ENCODE measurements around the gene TET3. TPM values are rescaled to one million over a fixed set of nuclear protein-coding genes. Genes with fewer than 3 reads are reported as not detected.

Gene TET3
- polyA plus RNA-seq, 2 donors = 4.5 to 6.7 TPM

DNA sequence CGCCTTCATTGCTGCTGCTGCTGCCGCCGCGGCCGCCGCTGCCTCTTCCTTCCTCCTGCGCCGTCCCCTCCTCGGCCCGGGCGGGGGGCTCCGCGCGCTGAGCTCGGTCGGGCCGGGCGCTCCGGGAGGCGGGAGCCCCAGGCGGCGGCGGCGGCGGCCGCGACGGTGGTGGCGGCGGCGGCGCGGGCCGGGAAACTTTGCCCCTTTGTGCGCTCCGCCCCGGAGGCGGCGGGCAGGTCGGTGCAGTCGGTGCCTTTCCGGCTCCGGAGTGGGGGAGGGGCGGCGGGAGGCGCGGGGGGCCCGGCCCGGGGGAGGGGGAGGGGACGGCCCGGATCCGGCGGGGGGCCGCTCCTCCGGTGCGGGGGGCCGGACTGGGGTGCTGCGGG is 205 bp downstream of the TET3 start:
- Histone ChIP-seq H3K9me3 (ENCODE audit: control insufficient read depth in 2 of 2, insufficient read depth in 1 of 2, low read depth in 1 of 2, low read length in 1 of 2) (no peaks in the 10 kb centered on the region), H3K4me1 (ENCODE audit: control insufficient read depth in 2 of 2, insufficient read depth in 2 of 2, low read length in 1 of 2) (peaks cover 20 to 33% of the 10 kb centered on the region in 2 donors), H3K27ac (ENCODE audit: low read depth in 2 of 2, low read length in 1 of 2) (peak overlapping the region; percentile 87 to 97), H3K36me3 (ENCODE audit: control insufficient read depth in 2 of 2, insufficient read depth in 2 of 2, low read length in 1 of 2) (no peaks in the 10 kb centered on the region), H3K27me3 (ENCODE audit: control insufficient read depth in 1 of 2, insufficient read depth in 2 of 2, low read length in 2 of 2) (no peaks in the 10 kb centered on the region), H3K4me3 (ENCODE audit: low read depth in 1 of 2, low read length in 2 of 2) (peak overlapping the region; percentile 71 to 90)
- WGBS, 2 donors = 0 to 1% methylated on average over 7 to 53 of the region's 58 CpGs

DNA sequence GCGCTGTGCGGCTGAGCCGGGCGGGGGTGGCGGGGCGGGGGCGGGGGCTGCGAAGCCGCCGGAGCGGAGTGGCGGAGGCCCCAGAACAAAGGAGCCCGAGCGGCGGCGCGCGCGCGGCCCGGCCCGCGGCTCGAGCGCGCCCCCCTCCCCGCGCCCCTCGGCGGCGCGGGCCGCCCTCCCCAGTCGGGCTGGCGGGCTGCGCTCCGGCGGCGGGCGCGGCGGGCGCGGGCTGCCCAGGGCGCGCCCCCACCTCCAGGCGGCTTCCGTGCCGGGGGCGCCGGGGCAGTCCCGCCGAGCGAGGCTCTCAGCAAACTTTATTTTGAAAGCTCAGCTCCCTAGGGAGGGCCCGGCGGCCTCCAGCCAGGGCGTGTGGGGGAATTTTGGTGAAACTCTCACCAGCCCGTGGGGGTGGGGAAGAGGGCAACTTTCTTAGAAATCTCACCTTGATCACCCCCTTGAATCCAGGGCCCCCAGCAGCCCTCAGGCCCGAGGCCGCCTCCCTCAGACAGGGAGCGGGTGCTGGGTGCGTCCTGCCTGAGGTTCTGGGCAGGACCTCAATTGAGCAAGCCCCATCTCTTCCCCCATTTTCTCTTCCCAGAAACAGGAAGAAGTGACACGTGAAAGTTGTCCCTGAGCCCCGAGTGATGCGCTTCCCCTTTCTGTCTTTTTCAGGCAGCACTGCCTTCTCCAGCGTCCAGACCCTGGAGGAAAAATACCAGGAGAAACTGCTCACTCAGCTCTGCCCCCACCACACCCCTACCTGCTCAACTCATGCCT is 786 bp downstream of the TET3 start:
- Histone ChIP-seq H3K27me3 (ENCODE audit: control insufficient read depth in 1 of 2, insufficient read depth in 2 of 2, low read length in 2 of 2) (no peaks in the 10 kb centered on the region), H3K9me3 (ENCODE audit: control insufficient read depth in 2 of 2, insufficient read depth in 1 of 2, low read depth in 1 of 2, low read length in 1 of 2) (no peaks in the 10 kb centered on the region), H3K4me1 (ENCODE audit: control insufficient read depth in 2 of 2, insufficient read depth in 2 of 2, low read length in 1 of 2) (peaks cover 20 to 35% of the 10 kb centered on the region in 2 donors), H3K36me3 (ENCODE audit: control insufficient read depth in 2 of 2, insufficient read depth in 2 of 2, low read length in 1 of 2) (peaks cover 0 to 4% of the 10 kb centered on the region in 2 donors), H3K4me3 (ENCODE audit: low read depth in 1 of 2, low read length in 2 of 2) (peak overlapping the region; percentile 55 to 90), H3K27ac (ENCODE audit: low read depth in 2 of 2, low read length in 1 of 2) (peak overlapping the region; percentile 87 to 97)
- WGBS, 2 donors = 2 to 5% methylated on average over 22 to 66 of the region's 66 CpGs

DNA sequence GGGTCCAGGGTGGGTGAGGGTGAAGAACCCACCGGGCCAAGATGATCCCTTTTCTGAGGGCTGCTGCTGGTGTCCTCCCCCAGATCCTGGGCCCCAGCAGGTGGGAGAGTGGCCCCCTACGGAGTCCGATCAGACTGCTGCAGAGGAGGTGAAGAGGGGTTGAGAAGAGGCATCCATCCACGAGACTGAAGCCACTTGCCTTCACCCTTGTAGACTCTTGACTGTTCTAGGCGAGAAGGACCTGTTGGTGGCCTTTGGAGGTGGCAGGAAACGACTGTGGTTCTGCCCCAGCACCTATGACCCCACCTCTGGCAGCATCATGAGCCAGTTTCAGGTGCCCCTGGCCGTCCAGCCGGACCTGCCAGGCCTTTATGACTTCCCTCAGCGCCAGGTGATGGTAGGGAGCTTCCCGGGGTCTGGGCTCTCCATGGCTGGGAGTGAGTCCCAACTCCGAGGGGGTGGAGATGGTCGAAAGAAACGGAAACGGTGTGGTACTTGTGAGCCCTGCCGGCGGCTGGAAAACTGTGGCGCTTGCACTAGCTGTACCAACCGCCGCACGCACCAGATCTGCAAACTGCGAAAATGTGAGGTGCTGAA is 1.5 kb downstream of the TET3 start:
- Histone ChIP-seq H3K4me3 (ENCODE audit: low read depth in 1 of 2, low read length in 2 of 2) (peak overlapping the region; percentile 55 to 90), H3K27ac (ENCODE audit: low read depth in 2 of 2, low read length in 1 of 2) (peak overlapping the region; percentile 87 to 97), H3K27me3 (ENCODE audit: control insufficient read depth in 1 of 2, insufficient read depth in 2 of 2, low read length in 2 of 2) (no peaks in the 10 kb centered on the region), H3K36me3 (ENCODE audit: control insufficient read depth in 2 of 2, insufficient read depth in 2 of 2, low read length in 1 of 2) (peaks cover 0 to 4% of the 10 kb centered on the region in 2 donors), H3K4me1 (ENCODE audit: control insufficient read depth in 2 of 2, insufficient read depth in 2 of 2, low read length in 1 of 2) (peaks cover 20 to 35% of the 10 kb centered on the region in 2 donors), H3K9me3 (ENCODE audit: control insufficient read depth in 2 of 2, insufficient read depth in 1 of 2, low read depth in 1 of 2, low read length in 1 of 2) (no peaks in the 10 kb centered on the region)
- 76 to 81% methylated on average over 21 of the region's 21 CpGs for WGBS, 2 donors

DNA sequence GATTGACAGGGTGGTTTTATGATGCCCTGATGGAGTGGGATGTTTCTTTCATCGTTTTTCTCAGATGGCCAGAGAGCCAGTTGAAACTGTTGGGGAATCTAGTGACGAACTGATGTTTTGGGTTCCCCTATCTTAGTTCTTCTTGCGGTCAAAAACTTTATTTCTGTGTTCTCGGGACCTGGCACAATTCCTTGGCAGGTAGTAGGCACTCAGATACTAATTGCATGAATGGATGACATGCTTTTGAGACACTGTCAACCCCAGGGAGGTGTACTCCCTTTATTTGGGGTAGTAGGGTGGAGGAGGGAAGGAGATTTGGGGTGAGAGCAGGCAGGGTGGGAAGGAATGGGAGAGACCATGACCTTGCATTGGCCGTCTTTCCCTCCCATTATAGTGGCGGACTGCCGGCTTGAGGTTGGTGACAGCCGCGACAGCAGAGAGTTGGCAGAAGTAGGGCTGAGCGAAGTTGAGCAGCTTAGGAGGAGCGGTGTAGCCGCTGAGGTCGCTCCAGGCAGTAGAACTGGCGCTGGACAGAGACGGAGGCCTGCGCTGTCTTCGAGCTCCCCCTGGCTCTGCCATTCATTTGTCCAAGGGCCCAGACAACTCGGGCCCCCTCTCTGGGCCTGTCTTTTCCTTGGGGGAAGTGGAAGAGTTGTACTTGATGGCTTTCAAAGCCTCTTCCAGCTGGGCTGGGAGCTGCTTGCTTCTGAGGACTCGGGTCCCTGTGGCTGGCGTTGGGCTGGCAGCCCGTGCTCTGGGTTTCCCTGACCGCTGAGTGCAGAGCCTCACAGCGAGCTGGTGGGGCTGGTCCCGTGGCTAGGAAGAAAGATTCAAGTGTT is 2.6 kb downstream of the TET3 start:
- Histone ChIP-seq H3K9me3 (ENCODE audit: control insufficient read depth in 2 of 2, insufficient read depth in 1 of 2, low read depth in 1 of 2, low read length in 1 of 2) (no peaks in the 10 kb centered on the region), H3K27me3 (ENCODE audit: control insufficient read depth in 1 of 2, insufficient read depth in 2 of 2, low read length in 2 of 2) (no peaks in the 10 kb centered on the region), H3K36me3 (ENCODE audit: control insufficient read depth in 2 of 2, insufficient read depth in 2 of 2, low read length in 1 of 2) (peaks cover 0 to 4% of the 10 kb centered on the region in 2 donors), H3K4me1 (ENCODE audit: control insufficient read depth in 2 of 2, insufficient read depth in 2 of 2, low read length in 1 of 2) (peaks cover 15 to 34% of the 10 kb centered on the region in 2 donors), H3K27ac (ENCODE audit: low read depth in 2 of 2, low read length in 1 of 2) (peak overlapping the region; percentile 40 to 72), H3K4me3 (ENCODE audit: low read depth in 1 of 2, low read length in 2 of 2) (peak overlapping the region; percentile 41 to 90)
- WGBS, 2 donors = 33 to 34% methylated on average over 24 of the region's 24 CpGs

DNA sequence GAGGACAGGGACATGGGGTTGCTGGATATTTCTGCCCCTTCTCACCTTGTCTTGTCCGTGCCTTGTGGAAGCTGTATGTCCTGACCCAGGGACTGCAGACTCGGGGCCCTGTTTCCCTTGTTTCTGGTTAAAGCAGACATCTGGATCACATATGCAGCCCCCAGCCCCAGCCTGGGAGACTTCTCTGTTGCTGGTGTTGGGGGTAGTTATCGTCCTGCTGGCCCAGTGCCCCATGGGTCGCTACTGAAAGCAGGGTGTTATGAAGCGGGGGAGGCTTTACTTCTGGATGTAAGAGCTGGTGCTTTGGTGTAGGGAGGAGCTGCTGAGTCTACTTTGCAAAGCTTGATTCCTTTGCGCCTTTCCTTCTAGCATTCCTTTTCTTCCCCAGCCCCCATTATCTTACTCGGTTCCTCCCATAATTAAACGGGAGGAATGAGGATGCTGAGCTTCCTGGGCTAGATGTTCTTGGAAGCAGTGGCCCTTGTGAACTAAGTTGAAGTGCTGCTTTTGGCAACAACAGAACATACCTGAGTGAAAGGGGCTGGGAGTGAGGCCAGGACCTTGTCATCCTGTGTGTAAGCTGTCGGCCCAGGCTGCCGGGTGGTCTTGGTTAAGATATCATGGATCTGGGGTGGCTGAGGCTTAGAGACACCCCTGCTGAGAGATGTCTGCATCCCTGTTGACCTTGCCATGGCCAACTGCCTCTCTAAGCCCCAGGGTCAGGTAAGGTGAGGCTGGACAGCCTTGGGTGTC is 3.4 kb downstream of the TET3 start:
- H3K27me3 ChIP-seq (ENCODE audit: control insufficient read depth in 1 of 2, insufficient read depth in 2 of 2, low read length in 2 of 2) = no peaks in the 10 kb centered on the region
- H3K27ac ChIP-seq (ENCODE audit: low read depth in 2 of 2, low read length in 1 of 2) = peak overlapping the region in 1 of 2 donors; percentile 40
- peaks cover 13 to 31% of the 10 kb centered on the region in 2 donors for H3K4me1 ChIP-seq (ENCODE audit: control insufficient read depth in 2 of 2, insufficient read depth in 2 of 2, low read length in 1 of 2)
- no peaks in the 10 kb centered on the region for H3K9me3 ChIP-seq (ENCODE audit: control insufficient read depth in 2 of 2, insufficient read depth in 1 of 2, low read depth in 1 of 2, low read length in 1 of 2)
- peaks cover 0 to 4% of the 10 kb centered on the region in 2 donors for H3K36me3 ChIP-seq (ENCODE audit: control insufficient read depth in 2 of 2, insufficient read depth in 2 of 2, low read length in 1 of 2)
- peak overlapping the region; percentile 41 to 90 for H3K4me3 ChIP-seq (ENCODE audit: low read depth in 1 of 2, low read length in 2 of 2)
- 39 to 44% methylated on average over 10 of the region's 10 CpGs for WGBS, 2 donors

DNA sequence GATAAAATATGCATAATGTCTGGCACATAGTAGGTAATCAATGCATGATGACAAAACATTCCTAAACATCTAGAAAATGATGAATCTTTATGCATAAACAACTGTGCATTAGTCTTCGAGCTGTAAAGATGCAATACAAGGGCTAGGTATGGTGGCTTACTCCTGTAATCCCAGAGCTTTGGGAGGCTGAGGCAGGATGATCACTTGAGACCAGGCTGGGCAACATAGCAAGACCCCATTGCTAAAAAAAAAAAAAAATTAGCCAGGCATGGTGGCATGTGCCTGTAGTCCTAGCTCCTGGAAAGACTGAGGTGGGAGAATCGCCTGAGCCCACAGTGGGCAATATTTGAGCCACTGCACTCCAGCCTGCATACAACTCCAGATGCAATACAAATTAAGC is 5.3 kb downstream of the TET3 start:
- Histone ChIP-seq H3K4me3 (ENCODE audit: low read depth in 1 of 2, low read length in 2 of 2) (no peak overlapping the region), H3K27me3 (ENCODE audit: control insufficient read depth in 1 of 2, insufficient read depth in 2 of 2, low read length in 2 of 2) (no peaks in the 10 kb centered on the region), H3K27ac (ENCODE audit: low read depth in 2 of 2, low read length in 1 of 2) (no peak overlapping the region), H3K9me3 (ENCODE audit: control insufficient read depth in 2 of 2, insufficient read depth in 1 of 2, low read depth in 1 of 2, low read length in 1 of 2) (no peaks in the 10 kb centered on the region), H3K36me3 (ENCODE audit: control insufficient read depth in 2 of 2, insufficient read depth in 2 of 2, low read length in 1 of 2) (peaks cover 0 to 4% of the 10 kb centered on the region in 2 donors), H3K4me1 (ENCODE audit: control insufficient read depth in 2 of 2, insufficient read depth in 2 of 2, low read length in 1 of 2) (peaks cover 13 to 33% of the 10 kb centered on the region in 2 donors)
- 95 to 97% methylated on average over 2 of the region's 2 CpGs for WGBS, 2 donors

DNA sequence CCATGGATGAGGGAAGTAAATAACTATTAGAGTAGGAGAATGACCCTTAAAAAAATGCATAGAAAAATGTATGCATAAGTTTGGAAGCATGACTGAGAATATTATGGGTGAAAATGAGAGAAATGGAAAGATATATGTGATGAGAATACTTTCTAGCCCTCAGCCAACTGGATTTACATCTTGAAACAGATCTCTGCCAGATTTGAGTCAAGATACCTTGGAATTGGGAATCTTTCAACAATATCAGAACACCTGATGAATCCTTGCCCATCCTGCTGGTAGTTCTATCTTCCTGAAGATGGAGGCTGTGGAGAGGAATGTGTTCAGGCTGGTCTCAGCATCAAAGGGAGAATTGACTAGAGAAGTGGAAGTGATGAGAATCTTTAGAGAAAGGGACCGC is 5.8 kb downstream of the TET3 start:
- Histone ChIP-seq H3K36me3 (ENCODE audit: control insufficient read depth in 2 of 2, insufficient read depth in 2 of 2, low read length in 1 of 2) (peaks cover 0 to 4% of the 10 kb centered on the region in 2 donors), H3K27me3 (ENCODE audit: control insufficient read depth in 1 of 2, insufficient read depth in 2 of 2, low read length in 2 of 2) (no peaks in the 10 kb centered on the region), H3K4me1 (ENCODE audit: control insufficient read depth in 2 of 2, insufficient read depth in 2 of 2, low read length in 1 of 2) (peaks cover 13 to 33% of the 10 kb centered on the region in 2 donors), H3K9me3 (ENCODE audit: control insufficient read depth in 2 of 2, insufficient read depth in 1 of 2, low read depth in 1 of 2, low read length in 1 of 2) (no peaks in the 10 kb centered on the region), H3K4me3 (ENCODE audit: low read depth in 1 of 2, low read length in 2 of 2) (no peak overlapping the region), H3K27ac (ENCODE audit: low read depth in 2 of 2, low read length in 1 of 2) (no peak overlapping the region)
- WGBS, 2 donors = 100% methylated on average over 1 of the region's 1 CpG

DNA sequence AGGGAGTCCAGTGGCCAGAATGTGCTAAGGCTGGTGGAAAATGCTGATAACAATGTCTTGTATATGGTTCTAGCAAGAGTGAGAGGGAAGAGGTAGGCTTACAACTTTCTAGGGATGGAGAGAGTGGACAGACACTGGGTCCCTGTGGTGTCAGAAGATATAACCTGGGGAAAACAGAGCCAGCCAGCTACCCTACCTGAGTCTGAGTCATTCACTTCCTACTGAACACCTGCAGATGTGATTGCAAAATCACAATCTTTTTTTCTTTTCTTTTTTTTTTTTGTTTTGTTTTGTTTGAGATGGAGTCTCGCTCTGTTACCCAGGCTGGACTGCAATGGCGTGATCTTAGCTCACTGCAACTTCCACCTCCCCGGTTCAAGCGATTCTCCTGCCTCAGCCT is 7.3 kb downstream of the TET3 start:
- peaks cover 8 to 19% of the 10 kb centered on the region in 2 donors for H3K4me1 ChIP-seq (ENCODE audit: control insufficient read depth in 2 of 2, insufficient read depth in 2 of 2, low read length in 1 of 2)
- H3K27ac ChIP-seq (ENCODE audit: low read depth in 2 of 2, low read length in 1 of 2) = peak overlapping the region; percentile 45 to 57

DNA sequence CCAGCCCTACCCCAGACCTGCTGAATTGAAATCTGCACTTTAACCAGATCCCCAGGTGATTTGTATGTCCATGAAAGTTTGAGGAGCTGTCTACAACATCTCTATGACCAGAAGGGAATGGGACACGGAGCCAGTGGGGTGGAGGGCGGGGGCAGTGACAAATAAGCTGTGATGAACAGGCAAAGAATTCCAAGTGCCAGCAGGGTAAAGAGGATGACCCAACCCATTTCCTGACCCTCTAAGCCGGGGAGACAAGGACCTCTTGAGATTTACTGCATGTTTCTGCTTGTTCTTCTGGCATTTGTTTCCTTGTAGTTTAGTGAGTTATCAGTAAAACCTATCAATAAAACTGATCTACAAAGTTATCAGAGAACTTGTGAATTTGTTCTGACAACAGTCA is 8.7 kb downstream of the TET3 start:
- H3K4me3 ChIP-seq (ENCODE audit: low read depth in 1 of 2, low read length in 2 of 2) = no peak overlapping the region
- peaks cover 3 to 6% of the 10 kb centered on the region in 2 donors for H3K36me3 ChIP-seq (ENCODE audit: control insufficient read depth in 2 of 2, insufficient read depth in 2 of 2, low read length in 1 of 2)
- H3K27me3 ChIP-seq (ENCODE audit: control insufficient read depth in 1 of 2, insufficient read depth in 2 of 2, low read length in 2 of 2) = no peaks in the 10 kb centered on the region
- 65 to 69% methylated on average over 3 of the region's 3 CpGs for WGBS, 2 donors
- no peaks in the 10 kb centered on the region for H3K9me3 ChIP-seq (ENCODE audit: control insufficient read depth in 2 of 2, insufficient read depth in 1 of 2, low read depth in 1 of 2, low read length in 1 of 2)
- H3K4me1 ChIP-seq (ENCODE audit: control insufficient read depth in 2 of 2, insufficient read depth in 2 of 2, low read length in 1 of 2) = peaks cover 4 to 11% of the 10 kb centered on the region in 2 donors
- no peak overlapping the region for H3K27ac ChIP-seq (ENCODE audit: low read depth in 2 of 2, low read length in 1 of 2)

More for the DNA sequence above, 7.3 kb downstream of the TET3 start:
- WGBS, 2 donors = 67 to 85% methylated on average over 4 of the region's 4 CpGs
- H3K27me3 ChIP-seq (ENCODE audit: control insufficient read depth in 1 of 2, insufficient read depth in 2 of 2, low read length in 2 of 2) = no peaks in the 10 kb centered on the region
- H3K4me3 ChIP-seq (ENCODE audit: low read depth in 1 of 2, low read length in 2 of 2) = no peak overlapping the region
- H3K36me3 ChIP-seq (ENCODE audit: control insufficient read depth in 2 of 2, insufficient read depth in 2 of 2, low read length in 1 of 2) = peaks cover 3 to 6% of the 10 kb centered on the region in 2 donors
- H3K9me3 ChIP-seq (ENCODE audit: control insufficient read depth in 2 of 2, insufficient read depth in 1 of 2, low read depth in 1 of 2, low read length in 1 of 2) = no peaks in the 10 kb centered on the region
